ENCODE measurements around the gene SYNE2. TPM values are rescaled to one million over a fixed set of nuclear protein-coding genes. Genes with fewer than 3 reads are reported as not detected.

SYNE2 gene
- total and polyA plus RNA-seq, 10 of the 15 experiments (the other 5 are each of a cell fraction or from before 2014, with no cell fraction given): 2.1 to 52.7 (median 38.1) TPM

GRCh38 chr14:63922696-63923421 lies 70.1 kb downstream of the SYNE2 start (continued):
- TF ChIP-seq YY1 (IDR thresholded peaks at IDR 0.05; ENCODE audit: low read depth, low read length): no peak
- TF ChIP-seq SIX5 (IDR thresholded peaks at IDR 0.05; ENCODE audit: low read depth, low read length, severe bottlenecking): no peak
- TF ChIP-seq SMC3 (IDR thresholded peaks at IDR 0.05; ENCODE audit: borderline replicate concordance, low read length): no peak

GRCh38 chr14:63923422-63923752 lies 70.6 kb downstream of the SYNE2 start:
- H3K9me3 ChIP-seq (replicated peaks; ENCODE audit: control insufficient read depth, insufficient read depth, low read length): no peaks in the 10 kb centered on the region; the same call in none of the 3 replicates
- TF ChIP-seq GABPA (IDR thresholded peaks at IDR 0.05; ENCODE audit: low read depth) (no peak), IKZF2 (IDR thresholded peaks at IDR 0.05) (no peak), NR2C2 (IDR thresholded peaks at IDR 0.05; ENCODE audit: borderline replicate concordance, control insufficient read depth, insufficient read length, low read depth) (no peak), CEBPZ (IDR thresholded peaks at IDR 0.05; ENCODE audit: low read depth, low read length) (no peak), CEBPB (IDR thresholded peaks at IDR 0.05; ENCODE audit: borderline replicate concordance in 1 of 2, low read depth in 2 of 2, low read length in 2 of 2) (no peak), RB1 (IDR thresholded peaks at IDR 0.05; ENCODE audit: borderline replicate concordance) (no peak), CREB1 (IDR thresholded peaks at IDR 0.05; ENCODE audit: low read depth) (no peak), ZNF274 (IDR thresholded peaks at IDR 0.05; ENCODE audit: insufficient read depth, insufficient read length) (no peak), PRDM15 (CRISPR knock-in tag; IDR thresholded peaks at IDR 0.05) (no peak), IRF5 (IDR thresholded peaks at IDR 0.05; ENCODE audit: borderline replicate concordance) (no peak)
- no peak overlapping the region for H3K4me3 ChIP-seq
- H3K4me1 ChIP-seq (ENCODE audit: control insufficient read depth, insufficient read depth, low read length): no peaks in the 10 kb centered on the region
- FAIRE-seq (no peak), DNase-seq (ENCODE audit: low read depth, low spot score) (no peak), ATAC-seq (no peak)
- H3K79me2 ChIP-seq (ENCODE audit: control insufficient read depth, insufficient read depth, low read length): no peaks in the 10 kb centered on the region; the same call in none of the 2 replicates
- no peak overlapping the region for H3K9ac ChIP-seq (ENCODE audit: control insufficient read depth, insufficient read depth, low read length)
- H3K27me3 ChIP-seq (replicated peaks in 1 of 2; ENCODE audit: control insufficient read depth in 2 of 2, insufficient read depth in 2 of 2, low read length in 1 of 2): no peaks in the 10 kb centered on the region
- ChIA-PET POLR2A (no interaction called here), SMC1A (ENCODE audit: uncharacterized antibody, unreplicated experiment) (interaction anchor here (0.6 to 2.2 kb wide), 6 partner anchors 10 to 63 kb away, joined by 3 to 13 read pairs (median 4); no protein-coding TSS in a partner anchor), RAD21 (ENCODE audit: unreplicated experiment) (interaction anchor here (1.3 kb wide), 1 partner anchor 10 kb away, joined by 3 read pairs; no protein-coding TSS in a partner anchor), CTCF (interaction anchor here (0.6 to 1.9 kb wide), 4 partner anchors 14 to 311 kb away, joined by 3 to 9 read pairs (median 4); no protein-coding TSS in a partner anchor)
- no peaks in the 10 kb centered on the region for H4K20me1 ChIP-seq (ENCODE audit: control insufficient read depth, insufficient read depth)
- no TSS peak for BruUV-seq (replicated peaks)
- no peak overlapping the region for H2AFZ ChIP-seq (ENCODE audit: control insufficient read depth, low read depth, low read length)
- peaks cover 0 to 2% of the 10 kb centered on the region in 2 experiments; a peak in 2 of 4 replicates for H3K36me3 ChIP-seq (ENCODE audit: control insufficient read depth in 2 of 2, insufficient read depth in 2 of 2, low read length in 1 of 2)
- no peak overlapping the region for H3K27ac ChIP-seq (ENCODE audit: control insufficient read depth, insufficient read depth)
- H3K4me2 ChIP-seq (ENCODE audit: control insufficient read depth, insufficient read depth): no peak overlapping the region
- in situ Hi-C loops (cut with MboI) (no loop called here), intact Hi-C loops (cut with micrococcal nuclease; ENCODE audit: unreplicated experiment) (no loop called here)
